GM23338 (cell line): ENCODE data around the gene RNH1. TPM values are rescaled to one million over a fixed set of nuclear protein-coding genes. Genes with fewer than 3 reads are reported as not detected.

Experiments
- ATAC-seq: fragments of 200-7000 bp; cut with Tn5 transposase; 3 replicates; pipeline ENCODE4 v1.9.1; 2020
- DNase-seq: peaks from one replicate; pipeline ENCODE4 v3.0.0-alpha.2; 2015; ENCODE audit warnings: low spot score
- H2AFZ ChIP-seq: fragments of 200-600 bp; sonication (generic); 2 replicates; pipeline ENCODE4 v1.8.0; 2016; ENCODE audit warnings: antibody characterized with exemption, mild to moderate bottlenecking, moderate library complexity
- H3F3A ChIP-seq: fragments of 200-600 bp; sonication (generic); replicated peaks from 2 replicates; pipeline ENCODE4 v1.8.0; 2017; ENCODE audit warnings: antibody characterized with exemption, mixed run types, low read depth
- H3K27ac ChIP-seq: fragments of 200-600 bp; sonication (generic); 2 replicates; pipeline ENCODE4 v1.6.1; 2016; ENCODE audit warnings: low read depth
- H3K27me3 ChIP-seq: fragments of 200-600 bp; sonication (generic); 2 replicates; pipeline ENCODE4 v1.8.0; 2016; ENCODE audit warnings: mild to moderate bottlenecking, mixed run types, moderate library complexity; ENCODE audit not compliant: insufficient read depth
- H3K36me3 ChIP-seq: fragments of 200-600 bp; sonication (generic); 2 replicates; pipeline ENCODE4 v1.8.0; 2016; ENCODE audit warnings: mild to moderate bottlenecking; ENCODE audit not compliant: insufficient read depth
- H3K4me1 ChIP-seq: fragments of 200-600 bp; sonication (generic); 2 replicates; pipeline ENCODE4 v1.8.0; 2016; ENCODE audit warnings: mild to moderate bottlenecking, moderate library complexity; ENCODE audit not compliant: insufficient read depth
- H3K4me2 ChIP-seq: fragments of 200-600 bp; sonication (generic); 2 replicates; pipeline ENCODE4 v1.7.1; 2017; ENCODE audit warnings: mixed run types
- H3K4me3 ChIP-seq: fragments of 200-600 bp; sonication (generic); 2 replicates; pipeline ENCODE4 v1.6.1; 2016; ENCODE audit warnings: mixed run types
- H3K79me2 ChIP-seq: fragments of 200-600 bp; sonication (generic); replicated peaks from 2 replicates; pipeline ENCODE4 v1.8.0; 2017; ENCODE audit warnings: mild to moderate bottlenecking; ENCODE audit not compliant: insufficient read depth
- H3K9me2 ChIP-seq: fragments of 200-600 bp; sonication (generic); 2 replicates; pipeline ENCODE4 v1.8.0; 2017; ENCODE audit not compliant: insufficient read depth
- H4K20me1 ChIP-seq: fragments of 200-600 bp; sonication (generic); replicated peaks from 2 replicates; pipeline ENCODE4 v1.8.0; 2017; ENCODE audit warnings: mild to moderate bottlenecking; ENCODE audit not compliant: insufficient read depth
- H3K27ac Mint-ChIP-seq: 2 replicates; pipeline ENCODE4 v1.8.0; 2020; ENCODE audit warnings: inconsistent platforms, mild to moderate bottlenecking, moderate library complexity, mixed read lengths
- H3K27me3 Mint-ChIP-seq: 3 replicates; pipeline ENCODE4 v1.8.0; 2022; ENCODE audit warnings: low read depth, mild to moderate bottlenecking, moderate library complexity, mixed read lengths, inconsistent platforms; ENCODE audit not compliant: insufficient read depth, poor library complexity
- H3K36me3 Mint-ChIP-seq: 3 replicates; pipeline ENCODE4 v1.8.0; 2021; ENCODE audit warnings: low read depth, mild to moderate bottlenecking, inconsistent platforms, moderate library complexity, mixed read lengths
- H3K4me1 Mint-ChIP-seq: 3 replicates; pipeline ENCODE4 v1.8.0; 2020; ENCODE audit warnings: mild to moderate bottlenecking, inconsistent platforms, mixed read lengths
- H3K4me3 Mint-ChIP-seq: 3 replicates; pipeline ENCODE4 v1.8.0; 2021; ENCODE audit warnings: moderate library complexity, mild to moderate bottlenecking, inconsistent platforms, mixed read lengths
- H3K9me3 Mint-ChIP-seq: 3 replicates; pipeline ENCODE4 v1.8.0; 2020; ENCODE audit warnings: moderate library complexity, mild to moderate bottlenecking, inconsistent platforms, mixed read lengths
- CREB1 ChIP-seq: fragments of 250-450 bp; sonication (Bioruptor Pico); IDR thresholded peaks from 2 replicates; pipeline ENCODE4 v1.5.0; 2020; ENCODE audit warnings: low read depth, mild to moderate bottlenecking, moderate library complexity
- CTCF ChIP-seq, 2 experiments: fragments of 200-600 bp in 1 of 2; sonication (generic) in 1 of 2; conservative IDR thresholded peaks; 2 replicates each; pipeline versions ENCODE4 v1.5.1 to v1.6.1; 2016 to 2017; ENCODE audit warnings: antibody characterized with exemption in 2 of 2, low read depth in 2 of 2, mild to moderate bottlenecking in 2 of 2, moderate library complexity in 1 of 2
- ETS1 ChIP-seq: IDR thresholded peaks from 2 replicates; pipeline ENCODE4 v1.6.1; 2016; ENCODE audit warnings: antibody characterized with exemption
- EZH2 ChIP-seq: fragments of 200-600 bp; sonication (generic); IDR thresholded peaks from one replicate; pipeline ENCODE4 v1.8.0; 2017; ENCODE audit warnings: antibody characterized with exemption, mild to moderate bottlenecking, low read depth; ENCODE audit not compliant: unreplicated experiment
- EZH2phosphoT487 ChIP-seq: fragments of 200-600 bp; sonication (generic); IDR thresholded peaks from one replicate; pipeline ENCODE4 v1.8.1; 2018; ENCODE audit warnings: antibody characterized with exemption; ENCODE audit not compliant: unreplicated experiment
- JUNB ChIP-seq: IDR thresholded peaks from one replicate; pipeline ENCODE4 v1.6.1; 2016; ENCODE audit warnings: antibody characterized with exemption; ENCODE audit not compliant: unreplicated experiment
- NANOG ChIP-seq: IDR thresholded peaks from 2 replicates; pipeline ENCODE4 v1.6.1; 2016; ENCODE audit warnings: antibody characterized with exemption, borderline replicate concordance
- POLR2AphosphoS5 ChIP-seq: IDR thresholded peaks from 2 replicates; pipeline ENCODE4 v1.6.1; 2016; ENCODE audit warnings: antibody characterized with exemption, low read depth
- REST ChIP-seq: IDR thresholded peaks from one replicate; pipeline ENCODE4 v1.6.1; 2018; ENCODE audit warnings: antibody characterized with exemption; ENCODE audit not compliant: unreplicated experiment
- STAT1 ChIP-seq: IDR thresholded peaks from one replicate; pipeline ENCODE4 v1.6.1; 2016; ENCODE audit warnings: antibody characterized with exemption; ENCODE audit not compliant: unreplicated experiment
- ZNF114 ChIP-seq: fragments of 250-450 bp; sonication (Bioruptor Pico); IDR thresholded peaks from 2 replicates; pipeline ENCODE4 v1.5.0; 2020; ENCODE audit warnings: mild to moderate bottlenecking, moderate library complexity
- ZNF331 ChIP-seq: fragments of 250-450 bp; sonication (Bioruptor Pico); IDR thresholded peaks from 2 replicates; pipeline ENCODE4 v1.5.0; 2020; ENCODE audit warnings: low read depth, mild to moderate bottlenecking, moderate library complexity
- ZNF462 ChIP-seq: fragments of 250-450 bp; sonication (Bioruptor Pico); IDR thresholded peaks from 2 replicates; pipeline ENCODE4 v1.5.0; 2020; ENCODE audit warnings: mild to moderate bottlenecking, moderate library complexity
- polyA plus RNA-seq: library from polyadenylated mRNA; unstranded; fragments of >200 nt; fragmentation: Nextera tagmentation; extraction: Ambion mirVana; gene quantifications from 2 replicates; pipeline ENCODE4 v1.2.1, GENCODE V29; 2016
- total RNA-seq: library from RNA; depleted of rRNA; stranded (reverse); fragments of >200 nt; shearing (Covaris generic); gene quantifications from 2 replicates; pipeline ENCODE4 v1.2.3, GENCODE V29; 2014

Gene RNH1
- total and polyA plus RNA-seq, 2 experiments from 2014 or later: 33.3 to 56.3 TPM

- Histone ChIP-seq H2AFZ (no peak overlapping the region), H3K27me3 (no peaks in the 10 kb centered on the region), H3F3A (peaks cover 8% of the 10 kb centered on the region), H4K20me1 (no peaks in the 10 kb centered on the region; the same call in 1 of the 2 replicates), H3K4me1 (peaks cover 2% of the 10 kb centered on the region; the same call in 1 of the 2 replicates), H3K79me2 (peaks cover 41% of the 10 kb centered on the region), H3K4me3 (no peak overlapping the region), H3K4me2 (no peak overlapping the region), H3K27ac (no peak overlapping the region), H3K36me3 (no peaks in the 10 kb centered on the region), H3K9me2 (no peaks in the 10 kb centered on the region)
- Mint-ChIP-seq H3K27me3 (peaks cover 7% of the 10 kb centered on the region), H3K27ac (no peak overlapping the region), H3K4me3 (no peak overlapping the region), H3K36me3 (no peaks in the 10 kb centered on the region; the same call in 2 of the 3 replicates), H3K4me1 (peaks cover 13% of the 10 kb centered on the region), H3K9me3 (no peaks in the 10 kb centered on the region)
- DNase-seq: no peak
- ATAC-seq: no peak; the same call in 2 of the 3 replicates
- TF ChIP-seq CREB1: no peak
- TF ChIP-seq EZH2phosphoT487: no peak
- no peak for TF ChIP-seq ZNF331 (CRISPR knock-in tag)
- no peak for TF ChIP-seq EZH2
- no peak for TF ChIP-seq NANOG
- TF ChIP-seq REST: no peak
- no peak for TF ChIP-seq CTCF (conservative IDR thresholded peaks at IDR 0.05; ENCODE audit: low read depth in 2 of 2)
- no peak for TF ChIP-seq POLR2AphosphoS5
- TF ChIP-seq ZNF114: no peak
- no peak for TF ChIP-seq STAT1
- TF ChIP-seq ETS1: no peak
- TF ChIP-seq JUNB: no peak
- TF ChIP-seq ZNF462 (CRISPR knock-in tag): no peak
These were observed 32.9 kb downstream of the RNH1 start for GRCh38 chr11:473962-474785.
